GM21825 (cell line): ENCODE measurements around the gene PLCB3.
"Not testable (repeated sequence)": the region's sequence is repeated elsewhere in the genome, so short reads cannot be mapped to it uniquely, and the experiment has no call there.

ENCODE experiments used
- ATAC-seq: cut with Tn5 transposase; IDR thresholded peaks from one replicate; pipeline ENCODE4 v1.9.1; 2021; ENCODE audit warnings: mild to moderate bottlenecking, moderate library complexity; ENCODE audit not compliant: unreplicated experiment

PLCB3 gene

DNA sequence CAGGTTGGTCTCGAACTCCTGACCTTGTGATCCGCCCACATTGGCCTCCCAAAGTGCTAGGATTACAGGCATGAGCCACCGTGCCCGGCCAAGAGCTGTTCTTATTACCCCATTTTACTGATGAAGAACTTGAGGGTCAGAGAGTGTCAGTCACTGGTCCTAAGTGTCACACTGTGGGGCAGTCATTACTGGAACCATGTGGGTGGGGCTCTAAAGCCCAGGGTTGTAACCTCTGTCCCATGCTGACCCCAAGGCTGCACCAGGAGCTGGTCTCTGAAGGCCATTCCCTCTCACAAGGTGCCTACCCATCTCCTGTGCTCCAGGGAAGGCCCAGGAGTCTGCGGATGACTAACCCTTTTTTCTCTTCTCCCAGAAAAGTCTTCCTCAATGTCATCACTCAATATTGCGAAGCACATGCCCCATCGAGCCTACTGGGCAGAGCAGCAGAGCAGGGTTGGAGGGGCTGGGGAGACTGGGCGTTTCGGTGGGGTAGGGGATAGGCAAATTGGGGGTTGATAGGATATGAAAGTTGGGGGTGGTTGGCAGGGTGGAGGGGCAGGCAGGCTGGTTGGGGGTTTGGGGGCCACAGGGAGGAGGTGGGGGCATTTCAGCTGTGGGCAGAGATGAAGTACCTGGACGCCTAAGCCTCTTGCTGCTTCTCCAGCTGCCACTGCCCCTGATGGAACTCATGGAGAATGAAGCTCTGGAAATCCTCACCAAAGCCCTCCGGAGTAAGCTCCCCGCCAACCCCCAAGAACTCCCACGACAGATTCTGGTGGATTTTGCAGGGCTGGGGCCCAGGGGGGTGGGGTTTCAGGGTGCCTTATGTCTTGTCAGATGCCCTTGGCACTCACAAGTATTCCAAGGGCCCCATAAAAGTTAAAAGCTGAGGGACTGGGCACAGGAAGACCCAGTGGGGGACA is 52.0 kb downstream of the PLCB3 start:
- no peak for ATAC-seq

DNA sequence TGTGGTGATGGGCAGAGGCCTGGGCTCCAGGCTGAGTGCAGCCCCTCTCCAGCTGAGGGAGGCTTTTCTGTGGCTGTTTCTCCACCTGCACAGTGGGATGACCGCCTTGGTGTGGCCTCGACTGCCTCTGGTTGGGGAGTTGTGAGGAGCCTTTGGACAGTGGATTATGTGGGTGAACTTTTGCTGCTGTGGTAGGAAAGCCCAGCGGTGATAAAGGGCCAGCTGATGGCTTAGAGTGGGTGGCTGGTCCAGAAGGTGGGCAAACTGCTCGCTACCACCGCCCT is 52.6 kb downstream of the PLCB3 start:
- ATAC-seq, result no peak

DNA sequence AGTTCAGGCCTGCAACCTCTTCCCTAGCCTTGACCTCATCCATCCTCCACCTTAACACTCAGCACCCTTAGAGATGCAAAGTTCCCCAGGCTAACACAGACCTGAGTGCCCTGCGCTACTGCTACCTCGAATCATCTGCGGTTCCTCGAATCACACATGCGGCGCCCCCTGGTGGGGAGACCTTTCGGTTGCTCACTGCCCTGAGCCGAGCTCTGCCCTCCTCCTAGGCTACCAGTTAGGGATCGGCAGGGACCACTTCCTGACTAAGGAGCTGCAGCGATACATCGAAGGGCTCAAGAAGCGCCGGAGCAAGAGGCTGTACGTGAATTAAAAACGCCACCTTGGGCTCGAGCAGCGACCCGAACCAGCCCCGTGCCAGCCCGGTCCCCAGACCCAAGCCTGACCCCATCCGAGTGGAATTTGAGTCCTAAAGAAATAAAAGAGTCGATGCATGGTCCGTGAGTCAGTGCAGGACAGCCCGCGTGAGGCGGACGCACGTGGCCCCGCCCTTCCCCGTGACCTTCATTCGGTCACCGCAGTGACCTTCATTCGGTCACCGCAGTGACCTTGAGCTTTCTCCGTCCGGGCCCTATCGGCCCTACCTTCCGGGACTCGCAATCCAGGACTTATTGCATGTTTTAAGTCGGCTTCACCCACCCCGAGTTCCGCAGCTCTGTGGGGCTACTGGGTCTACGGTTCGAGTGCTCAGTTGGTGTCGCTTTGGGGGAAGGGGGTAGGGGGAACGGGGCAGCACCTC is 53.2 kb downstream of the PLCB3 start:
- ATAC-seq, result peak; percentile 28

DNA sequence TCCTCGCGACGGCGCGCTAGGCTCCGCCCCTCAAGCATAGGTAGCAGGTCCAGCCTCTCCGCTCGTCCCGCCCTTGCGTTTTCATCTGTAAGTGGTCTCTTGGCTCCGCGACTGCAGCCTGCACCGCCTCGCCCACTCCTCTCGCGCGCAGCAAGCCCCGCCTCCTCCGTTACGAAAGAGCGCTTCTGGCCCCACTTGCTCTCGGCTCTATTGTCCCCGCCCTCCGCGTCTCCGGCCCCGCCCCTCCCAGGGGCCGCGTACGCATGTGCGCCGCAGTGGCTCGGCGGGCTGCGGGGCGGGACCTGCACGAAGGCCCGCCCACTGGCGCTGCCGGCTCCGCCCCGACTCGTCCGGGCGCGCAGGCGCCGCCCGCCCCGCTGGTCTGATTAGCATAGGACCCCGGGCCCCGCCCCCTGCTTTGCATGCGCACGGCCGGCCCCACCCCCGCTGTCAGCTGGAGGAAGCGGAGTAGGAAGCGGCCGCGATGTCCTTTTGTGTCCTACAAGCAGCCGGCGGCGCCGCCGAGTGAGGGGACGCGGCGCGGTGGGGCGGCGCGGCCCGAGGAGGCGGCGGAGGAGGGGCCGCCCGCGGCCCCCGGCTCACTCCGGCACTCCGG is 53.9 kb downstream of the PLCB3 start, which contains the start of gene ESRRA:
TSS of gene ESRRA (plus strand) at position 450 of the 616 bp plus-strand sequence. CDS start 1,656 bp downstream, outside the sequence.
- peak; percentile 68 for ATAC-seq

DNA sequence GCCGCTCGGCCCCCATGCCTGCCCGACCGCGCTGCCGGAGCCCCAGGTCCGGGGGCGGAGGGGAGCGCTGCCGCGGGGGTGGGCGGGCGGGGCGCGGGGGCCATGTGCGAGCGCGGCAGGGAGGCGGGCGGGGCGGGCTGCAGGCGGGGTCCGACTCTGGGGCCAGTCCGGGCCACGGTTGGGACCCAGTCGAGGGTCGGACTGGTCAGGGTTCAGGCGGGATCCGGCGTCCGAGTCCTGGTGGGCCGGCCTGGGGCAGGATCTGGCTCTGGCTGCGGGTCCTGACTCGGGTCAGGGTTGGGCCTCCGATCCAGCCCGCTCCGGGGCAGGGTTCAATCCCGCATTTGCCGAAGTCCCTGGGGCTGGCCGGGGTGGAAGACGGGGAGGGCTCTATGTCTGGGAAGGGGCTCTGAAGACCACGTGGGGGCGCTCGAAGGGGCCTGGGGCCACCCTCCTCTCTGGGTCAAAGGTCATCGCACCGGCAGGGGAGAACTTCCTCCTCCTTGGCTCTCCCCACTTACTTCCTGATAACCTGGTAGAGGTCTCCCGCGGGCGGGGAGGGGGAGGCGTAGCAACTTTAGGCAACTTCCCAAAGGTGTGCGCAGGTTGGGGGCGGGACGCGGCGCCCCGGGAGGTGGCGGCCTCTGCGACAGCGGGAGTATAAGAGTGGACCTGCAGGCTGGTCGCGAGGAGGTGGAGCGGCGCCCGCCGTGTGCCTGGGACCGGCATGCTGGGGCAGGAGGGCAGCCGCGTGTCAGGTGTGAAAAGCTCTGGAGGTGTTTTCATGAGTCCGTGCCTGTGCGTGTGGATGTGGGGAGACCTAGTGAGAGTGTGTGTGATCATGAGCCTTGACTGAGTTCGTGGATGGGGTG is 54.6 kb downstream of the PLCB3 start:
- ATAC-seq, result peak; percentile 31

DNA sequence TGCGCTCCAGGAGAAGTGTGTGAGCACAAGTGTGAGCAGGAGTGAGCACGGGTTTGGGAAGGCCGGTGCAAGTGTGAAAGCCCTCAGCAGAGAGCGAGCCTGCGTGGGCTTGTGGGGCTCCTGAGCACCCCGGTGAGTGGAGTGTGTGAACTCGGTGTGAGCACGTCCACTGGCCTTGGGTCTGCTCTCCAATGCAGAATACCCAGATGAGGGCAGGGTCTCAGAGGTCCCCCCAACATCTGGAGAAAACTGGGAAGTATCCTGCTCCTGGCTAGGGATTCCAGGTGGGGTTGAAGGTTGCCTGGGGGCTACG is 55.2 kb downstream of the PLCB3 start:
- ATAC-seq, result no peak

DNA sequence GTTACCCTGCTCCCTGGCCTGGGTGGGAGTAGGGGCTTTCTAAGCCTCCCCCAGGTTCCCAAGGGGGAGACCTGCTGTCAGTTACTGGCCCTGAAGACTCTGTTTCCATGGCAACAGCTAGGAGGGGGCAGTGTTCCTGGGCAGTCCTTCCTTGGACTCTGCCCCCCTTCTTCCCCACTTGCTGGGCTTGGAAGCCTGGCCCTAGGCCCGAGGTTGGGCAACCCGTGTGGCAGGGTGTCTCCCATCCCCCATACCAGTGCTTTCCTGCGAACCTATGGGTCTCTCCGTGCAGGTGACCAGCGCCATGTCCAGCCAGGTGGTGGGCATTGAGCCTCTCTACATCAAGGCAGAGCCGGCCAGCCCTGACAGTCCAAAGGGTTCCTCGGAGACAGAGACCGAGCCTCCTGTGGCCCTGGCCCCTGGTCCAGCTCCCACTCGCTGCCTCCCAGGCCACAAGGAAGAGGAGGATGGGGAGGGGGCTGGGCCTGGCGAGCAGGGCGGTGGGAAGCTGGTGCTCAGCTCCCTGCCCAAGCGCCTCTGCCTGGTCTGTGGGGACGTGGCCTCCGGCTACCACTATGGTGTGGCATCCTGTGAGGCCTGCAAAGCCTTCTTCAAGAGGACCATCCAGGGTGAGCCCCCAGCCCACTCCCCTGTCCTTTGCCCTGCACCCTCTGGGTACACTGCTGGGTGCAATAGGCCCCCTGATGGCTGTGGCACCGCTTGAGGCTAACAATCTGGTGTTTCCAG is 55.7 kb downstream of the PLCB3 start:
- no peak for ATAC-seq

DNA sequence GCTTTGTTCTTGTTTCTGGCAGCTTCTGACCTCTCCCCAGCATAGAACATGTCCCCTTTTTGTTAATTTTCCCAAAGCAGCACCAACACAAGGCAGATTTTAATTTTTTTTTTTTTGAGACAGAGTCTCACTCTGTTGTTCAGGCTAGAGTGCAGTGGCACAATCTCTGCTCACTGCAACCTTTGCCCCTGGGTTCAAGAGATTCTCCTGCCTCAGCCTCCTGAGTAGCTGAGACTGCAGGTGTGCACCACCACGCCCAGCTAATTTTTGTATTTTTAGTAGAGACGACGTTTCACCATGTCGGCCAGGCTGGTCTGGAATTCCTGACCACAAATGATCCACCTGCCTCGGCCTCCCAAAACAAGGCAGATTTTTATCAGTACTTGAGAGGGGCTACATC is 56.5 kb downstream of the PLCB3 start:
- not testable (repeated sequence) for ATAC-seq

DNA sequence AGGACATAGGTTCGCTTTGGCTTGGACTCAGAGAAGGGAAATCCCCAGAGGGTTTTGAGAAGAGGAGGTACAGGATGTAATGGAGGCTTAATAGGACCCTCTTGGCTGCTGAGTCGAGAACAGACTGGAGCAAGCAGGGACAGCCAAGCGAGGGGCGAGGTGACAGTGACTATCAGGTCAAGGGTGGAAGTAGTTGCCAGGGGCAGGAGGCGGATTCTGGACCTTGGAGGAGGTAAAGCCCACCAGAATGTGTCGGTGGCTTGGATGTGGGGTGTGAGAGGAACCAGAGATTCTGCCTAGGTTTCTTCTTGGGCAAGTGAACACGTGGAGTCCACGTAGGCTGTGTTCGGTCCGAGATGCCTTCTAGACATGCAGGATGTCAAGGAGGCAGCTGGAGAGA is 61.6 kb downstream of the PLCB3 start:
- ATAC-seq, result no peak

DNA sequence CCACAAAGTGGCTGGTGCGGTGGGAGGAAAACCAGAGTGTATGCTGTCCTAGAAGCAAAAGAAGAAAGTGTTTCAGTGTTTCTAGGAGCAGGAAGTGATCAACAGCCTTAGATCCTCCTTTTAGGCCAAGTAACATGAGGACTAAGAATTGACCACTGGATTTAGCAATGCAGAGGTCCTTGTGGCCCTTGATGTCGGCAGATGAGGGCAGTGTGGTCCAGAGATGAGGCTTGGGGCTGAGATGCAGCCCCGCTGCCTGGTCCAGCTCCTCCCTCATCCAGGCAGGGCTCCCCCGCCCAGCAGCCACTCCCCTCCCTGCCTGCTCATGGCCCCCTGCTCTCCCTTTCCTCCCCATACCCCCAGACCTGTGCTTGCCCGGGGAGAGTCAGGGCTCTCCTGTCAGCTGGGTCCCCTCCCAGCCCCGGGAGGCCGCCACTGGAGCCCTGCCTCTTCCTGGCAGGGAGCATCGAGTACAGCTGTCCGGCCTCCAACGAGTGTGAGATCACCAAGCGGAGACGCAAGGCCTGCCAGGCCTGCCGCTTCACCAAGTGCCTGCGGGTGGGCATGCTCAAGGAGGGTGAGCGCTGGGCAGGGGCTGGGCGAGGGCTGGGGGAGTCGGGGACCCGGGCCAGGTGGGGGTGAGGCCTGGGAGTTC is 62.3 kb downstream of the PLCB3 start:
- no peak for ATAC-seq

DNA sequence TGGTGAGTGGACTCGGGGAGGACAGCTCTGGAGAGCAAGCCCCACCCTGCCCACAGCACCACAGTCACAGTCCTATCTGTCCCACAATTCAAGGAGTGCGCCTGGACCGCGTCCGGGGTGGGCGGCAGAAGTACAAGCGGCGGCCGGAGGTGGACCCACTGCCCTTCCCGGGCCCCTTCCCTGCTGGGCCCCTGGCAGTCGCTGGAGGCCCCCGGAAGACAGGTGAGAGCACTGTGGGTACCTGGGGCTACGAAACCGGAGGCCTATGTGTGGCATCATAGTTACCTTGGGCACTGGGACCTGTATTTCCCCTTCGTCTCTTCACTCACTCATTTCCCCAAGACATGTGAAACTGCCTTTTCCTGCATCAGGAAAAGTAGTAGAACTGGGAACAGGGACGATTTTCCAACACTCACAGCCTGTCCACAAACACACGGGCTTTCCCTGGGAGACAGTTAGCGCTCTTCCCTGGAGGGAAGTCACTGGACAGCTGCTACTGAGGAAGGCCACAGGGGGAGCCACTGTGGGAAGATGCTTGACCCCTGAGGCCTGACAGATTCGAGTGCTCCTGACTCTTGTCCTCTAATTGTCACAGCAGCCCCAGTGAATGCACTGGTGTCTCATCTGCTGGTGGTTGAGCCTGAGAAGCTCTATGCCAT is 62.9 kb downstream of the PLCB3 start:
- ATAC-seq, result no peak

DNA sequence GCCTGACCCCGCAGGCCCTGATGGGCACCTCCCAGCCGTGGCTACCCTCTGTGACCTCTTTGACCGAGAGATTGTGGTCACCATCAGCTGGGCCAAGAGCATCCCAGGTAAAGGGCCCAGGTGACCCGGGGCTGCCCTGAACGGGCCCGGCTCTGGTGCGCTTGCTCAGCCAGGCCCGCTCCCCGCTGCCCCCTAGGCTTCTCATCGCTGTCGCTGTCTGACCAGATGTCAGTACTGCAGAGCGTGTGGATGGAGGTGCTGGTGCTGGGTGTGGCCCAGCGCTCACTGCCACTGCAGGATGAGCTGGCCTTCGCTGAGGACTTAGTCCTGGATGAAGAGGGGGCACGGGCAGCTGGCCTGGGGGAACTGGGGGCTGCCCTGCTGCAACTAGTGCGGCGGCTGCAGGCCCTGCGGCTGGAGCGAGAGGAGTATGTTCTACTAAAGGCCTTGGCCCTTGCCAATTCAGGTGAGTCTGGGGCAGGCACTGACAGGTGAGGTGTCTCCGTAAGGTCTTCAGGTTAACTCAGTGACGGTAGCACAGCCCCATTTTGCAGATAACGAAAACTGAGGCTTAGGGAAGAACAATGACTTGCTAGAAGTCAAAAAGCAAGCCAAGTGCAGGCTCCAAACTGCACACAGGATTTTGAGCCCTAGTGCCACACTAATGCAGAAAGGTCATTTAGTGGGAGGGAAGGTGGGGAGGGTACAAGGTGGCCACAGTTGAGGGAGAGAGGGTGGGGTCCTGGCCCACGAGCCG is 63.7 kb downstream of the PLCB3 start:
- no peak for ATAC-seq

DNA sequence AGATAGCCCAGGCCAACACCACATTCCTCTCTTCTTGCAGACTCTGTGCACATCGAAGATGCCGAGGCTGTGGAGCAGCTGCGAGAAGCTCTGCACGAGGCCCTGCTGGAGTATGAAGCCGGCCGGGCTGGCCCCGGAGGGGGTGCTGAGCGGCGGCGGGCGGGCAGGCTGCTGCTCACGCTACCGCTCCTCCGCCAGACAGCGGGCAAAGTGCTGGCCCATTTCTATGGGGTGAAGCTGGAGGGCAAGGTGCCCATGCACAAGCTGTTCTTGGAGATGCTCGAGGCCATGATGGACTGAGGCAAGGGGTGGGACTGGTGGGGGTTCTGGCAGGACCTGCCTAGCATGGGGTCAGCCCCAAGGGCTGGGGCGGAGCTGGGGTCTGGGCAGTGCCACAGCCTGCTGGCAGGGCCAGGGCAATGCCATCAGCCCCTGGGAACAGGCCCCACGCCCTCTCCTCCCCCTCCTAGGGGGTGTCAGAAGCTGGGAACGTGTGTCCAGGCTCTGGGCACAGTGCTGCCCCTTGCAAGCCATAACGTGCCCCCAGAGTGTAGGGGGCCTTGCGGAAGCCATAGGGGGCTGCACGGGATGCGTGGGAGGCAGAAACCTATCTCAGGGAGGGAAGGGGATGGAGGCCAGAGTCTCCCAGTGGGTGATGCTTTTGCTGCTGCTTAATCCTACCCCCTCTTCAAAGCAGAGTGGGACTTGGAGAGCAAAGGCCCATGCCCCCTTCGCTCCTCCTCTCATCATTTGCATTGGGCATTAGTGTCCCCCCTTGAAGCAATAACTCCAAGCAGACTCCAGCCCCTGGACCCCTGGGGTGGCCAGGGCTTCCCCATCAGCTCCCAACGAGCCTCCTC is 64.6 kb downstream of the PLCB3 start:
- ATAC-seq, result not testable (repeated sequence)

DNA sequence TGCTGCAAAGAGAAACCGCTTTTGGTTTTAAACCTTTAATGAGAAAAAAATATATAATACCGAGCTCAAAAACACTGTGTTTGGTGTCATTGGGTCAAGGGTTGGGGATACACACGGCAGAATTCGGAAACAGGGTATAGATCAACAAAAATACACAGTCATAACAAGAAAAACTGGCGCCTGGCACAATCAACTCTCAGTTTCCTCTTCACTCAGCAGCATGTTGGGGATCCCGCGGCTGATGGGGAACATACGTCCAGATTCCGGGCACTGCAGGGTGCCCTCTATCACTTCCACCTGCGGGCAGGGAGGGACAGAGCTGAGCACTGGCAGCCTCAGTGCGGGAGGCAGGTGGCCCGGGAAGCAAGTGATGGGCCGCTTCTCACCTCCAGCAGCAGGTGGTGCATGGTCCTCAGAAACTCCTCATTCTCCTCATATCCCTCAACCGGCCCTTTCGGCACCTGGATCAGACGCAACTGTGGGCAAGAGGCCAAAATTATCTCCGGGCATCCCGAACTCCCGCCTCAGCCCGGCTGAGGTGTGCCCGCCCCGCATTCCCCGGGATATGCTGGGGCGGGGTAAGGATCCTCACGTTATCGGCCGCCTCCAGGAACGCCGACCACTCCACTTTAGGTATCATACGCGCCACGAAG is 65.5 kb downstream of the PLCB3 start:
- ATAC-seq, result peak; percentile 2

DNA sequence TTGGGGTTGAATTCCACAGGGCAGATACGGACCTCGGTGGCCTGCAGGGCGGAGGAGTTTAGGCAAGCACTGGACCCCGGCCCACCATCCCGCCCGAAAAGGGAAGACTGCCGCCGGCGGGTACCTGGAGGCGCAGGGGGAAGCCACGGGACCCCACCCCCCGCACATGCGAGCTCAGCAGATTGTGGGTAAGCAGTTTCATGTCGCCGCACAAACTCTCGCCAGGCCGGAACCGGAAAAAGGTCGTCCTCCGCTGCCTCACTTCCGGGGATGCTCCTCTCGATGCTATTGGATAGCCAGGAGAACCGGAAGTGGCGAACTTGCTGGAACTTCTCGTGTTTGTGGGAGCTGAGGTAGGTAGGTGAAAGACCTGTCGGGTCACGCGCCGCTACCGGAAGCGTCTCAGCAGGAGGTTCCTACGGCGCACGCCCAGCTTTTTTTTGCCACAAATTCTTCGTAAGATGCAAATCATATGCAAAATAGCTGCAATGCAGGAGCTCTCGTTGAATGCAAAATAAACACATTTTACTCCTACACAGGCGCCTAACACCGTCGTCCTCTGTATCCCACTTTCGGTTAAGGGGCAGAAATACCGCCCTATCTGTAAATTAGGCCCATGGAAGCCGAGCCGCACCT is 66.1 kb downstream of the PLCB3 start, which contains the start of gene TRMT112:
TSS of gene TRMT112 (minus strand) at position 235 of the 636 bp plus-strand sequence. CDS start at position 202, 33 bp downstream.
- peak; percentile 55 for ATAC-seq
